ENCODE measurements around the gene UBA52.

Gene UBA52

GRCh38 chr19:18608805-18609716 lies 37.4 kb downstream of the UBA52 start:
- no peak for DNase-seq (ENCODE audit: low spot score)

GRCh38 chr19:18609717-18610051 lies 38.0 kb downstream of the UBA52 start:
- DNase-seq (ENCODE audit: low spot score), result no peak

- no peak for DNase-seq (ENCODE audit: low spot score)
Measured at GRCh38 chr19:18610245-18610555, 38.5 kb downstream of the UBA52 start.

GRCh38 chr19:18610556-18611326 lies 39.1 kb downstream of the UBA52 start:
- DNase-seq (ENCODE audit: low spot score), result peak; percentile 65

GRCh38 chr19:18611327-18612050 lies 39.8 kb downstream of the UBA52 start:
- peak; percentile 69 for DNase-seq (ENCODE audit: low spot score)

GRCh38 chr19:18612051-18612771 lies 40.6 kb downstream of the UBA52 start:
- DNase-seq (ENCODE audit: low spot score), result no peak

- peak; percentile 65 for DNase-seq (ENCODE audit: low spot score)
Measured at GRCh38 chr19:18612772-18613588, 41.3 kb downstream of the UBA52 start, which contains the start of gene TMEM59L. Gene TMEM59L, plus strand, starts transcription at chr19:18612870. Its CDS starts 89 bp downstream, at chr19:18612959.

GRCh38 chr19:18613589-18614234 lies 42.1 kb downstream of the UBA52 start:
- DNase-seq (ENCODE audit: low spot score), result no peak

GRCh38 chr19:18616023-18616422 lies 44.4 kb downstream of the UBA52 start:
- DNase-seq (ENCODE audit: low spot score), result no peak

GRCh38 chr19:18617562-18617961 lies 45.9 kb downstream of the UBA52 start:
- no peak for DNase-seq (ENCODE audit: low spot score)

- DNase-seq (ENCODE audit: low spot score), result no peak
Measured at GRCh38 chr19:18618236-18618635, 46.6 kb downstream of the UBA52 start.

GRCh38 chr19:18620311-18620710 lies 48.7 kb downstream of the UBA52 start:
- no peak for DNase-seq (ENCODE audit: low spot score)

- DNase-seq (ENCODE audit: low spot score), result no peak
Measured at GRCh38 chr19:18620902-18621301, 49.2 kb downstream of the UBA52 start.

- DNase-seq (ENCODE audit: low spot score), result no peak
Measured at GRCh38 chr19:18626906-18627305, 55.2 kb downstream of the UBA52 start.
